D341Med (cell line): ENCODE data around the gene GUCD1.
A peak's percentile ranks its signal among the peaks of the same experiment; 100 is the strongest.

Source experiments
- DNase-seq: peaks from one replicate; pipeline ENCODE4 v3.0.0; 2012; ENCODE audit warnings: low spot score

Gene GUCD1

GRCh38 chr22:24503137-24503842 is 51.6 kb downstream of the GUCD1 start:
- peak; percentile 80 for DNase-seq

GRCh38 chr22:24502541-24502940 is 52.4 kb downstream of the GUCD1 start:
- no peak for DNase-seq

- no peak for DNase-seq
Measured at GRCh38 chr22:24502034-24502433, 52.9 kb downstream of the GUCD1 start.

GRCh38 chr22:24501301-24502005 is 53.5 kb downstream of the GUCD1 start:
- no peak for DNase-seq

GRCh38 chr22:24500277-24500820 is 54.6 kb downstream of the GUCD1 start:
- DNase-seq, result peak; percentile 80

GRCh38 chr22:24499706-24500276 is 55.1 kb downstream of the GUCD1 start:
- DNase-seq, result no peak

GRCh38 chr22:24498824-24499223 is 56.1 kb downstream of the GUCD1 start:
- DNase-seq, result no peak

GRCh38 chr22:24497841-24498258 is 57.1 kb downstream of the GUCD1 start:
- no peak for DNase-seq

- no peak for DNase-seq
Measured at GRCh38 chr22:24496661-24497060, 58.3 kb downstream of the GUCD1 start.

- DNase-seq, result no peak
Measured at GRCh38 chr22:24496234-24496633, 58.7 kb downstream of the GUCD1 start.

GRCh38 chr22:24495365-24495675 is 59.6 kb downstream of the GUCD1 start:
- DNase-seq, result no peak

GRCh38 chr22:24494528-24495364 is 60.2 kb downstream of the GUCD1 start, which contains the start of gene UPB1:
TSS of gene UPB1 (plus strand) at chr22:24495332. CDS start at chr22:24495404, 72 bp downstream.
- no peak for DNase-seq

GRCh38 chr22:24494167-24494527 is 60.8 kb downstream of the GUCD1 start:
- DNase-seq, result no peak

- DNase-seq, result no peak
Measured at GRCh38 chr22:24492391-24492790, 62.5 kb downstream of the GUCD1 start.
